OCI-M2 (cell line): Measurements from ENCODE around the gene CCDC180.
"Not testable (repeated sequence)": the region's sequence is repeated elsewhere in the genome, so short reads cannot be mapped to it uniquely, and the experiment has no call there.

ENCODE experiments used
- DNase-seq: peaks from one replicate; lab custom pipeline; 2025; ENCODE audit not compliant: unreplicated experiment; lab: John Stamatoyannopoulos, UW

Gene CCDC180

GRCh38 chr9:97307500-97308163, at the start of gene CCDC180:
TSS of gene CCDC180 (plus strand) at chr9:97307659. CDS start at chr9:97308064, 405 bp downstream.
- DNase-seq = no peak

- not testable (repeated sequence) for DNase-seq
Observed at GRCh38 chr9:97259834-97260514, 47.5 kb upstream of the CCDC180 start.

GRCh38 chr9:97271292-97271691, 36.2 kb upstream of the CCDC180 start:
- no peak for DNase-seq

- DNase-seq = no peak
Observed at GRCh38 chr9:97272072-97272471, 35.4 kb upstream of the CCDC180 start.

- no peak for DNase-seq
Observed at GRCh38 chr9:97276310-97276852, 31.1 kb upstream of the CCDC180 start.

- DNase-seq = no peak
Observed at GRCh38 chr9:97277953-97278352, 29.5 kb upstream of the CCDC180 start.

GRCh38 chr9:97280755-97281330, 26.6 kb upstream of the CCDC180 start:
- no peak for DNase-seq

- no peak for DNase-seq
Observed at GRCh38 chr9:97283768-97284167, 23.7 kb upstream of the CCDC180 start.

GRCh38 chr9:97284798-97285197, 22.7 kb upstream of the CCDC180 start:
- DNase-seq = no peak

GRCh38 chr9:97292200-97292599, 15.3 kb upstream of the CCDC180 start:
- DNase-seq = no peak

GRCh38 chr9:97293207-97293721, 14.2 kb upstream of the CCDC180 start:
- no peak for DNase-seq

GRCh38 chr9:97293818-97294217, 13.6 kb upstream of the CCDC180 start:
- no peak for DNase-seq

- DNase-seq = no peak
Observed at GRCh38 chr9:97297889-97298288, 9.6 kb upstream of the CCDC180 start.

GRCh38 chr9:97299809-97300414, 7.5 kb upstream of the CCDC180 start:
- DNase-seq = no peak

GRCh38 chr9:97300586-97300985, 6.9 kb upstream of the CCDC180 start:
- no peak for DNase-seq

- DNase-seq = no peak
Observed at GRCh38 chr9:97301974-97302373, 5.5 kb upstream of the CCDC180 start.

GRCh38 chr9:97304586-97304985, 2.9 kb upstream of the CCDC180 start:
- no peak for DNase-seq

- no peak for DNase-seq
Observed at GRCh38 chr9:97305501-97306298, 1.8 kb upstream of the CCDC180 start.

GRCh38 chr9:97307091-97307490, 368 bp upstream of the CCDC180 start:
- no peak for DNase-seq

- DNase-seq = no peak
Observed at GRCh38 chr9:97309260-97309659, 1.8 kb downstream of the CCDC180 start.

GRCh38 chr9:97310023-97310422, 2.6 kb downstream of the CCDC180 start:
- DNase-seq = no peak
